ENCODE results near the gene GUCD1.
"Not testable (repeated sequence)": the region's sequence is repeated elsewhere in the genome, so short reads cannot be mapped to it uniquely, and the experiment has no call there.

The GUCD1 gene

GRCh38 chr22:24565077-24565476 is 10.1 kb upstream of the GUCD1 start:
- DNase-seq (ENCODE audit: low spot score), result no peak

GRCh38 chr22:24564376-24565058 is 9.6 kb upstream of the GUCD1 start:
- DNase-seq (ENCODE audit: low spot score), result no peak

- no peak for DNase-seq (ENCODE audit: low spot score)
These were observed 8.3 kb upstream of the GUCD1 start for GRCh38 chr22:24563246-24563645.

- no peak for DNase-seq (ENCODE audit: low spot score)
These were observed 4.5 kb upstream of the GUCD1 start for GRCh38 chr22:24559471-24559870.

GRCh38 chr22:24555165-24556039 is 464 bp upstream of the GUCD1 start, which contains the start of gene SNRPD3:
SNRPD3 (plus strand) TSS chr22:24555999; CDS start chr22:24557675, 1,676 bp downstream.
- peak; percentile 99 for DNase-seq (ENCODE audit: low spot score)

GRCh38 chr22:24553597-24554312 is 1.2 kb downstream of the GUCD1 start:
- DNase-seq (ENCODE audit: low spot score), result no peak

- not testable (repeated sequence) for DNase-seq (ENCODE audit: low spot score)
These were observed 2.2 kb downstream of the GUCD1 start for GRCh38 chr22:24552503-24553286.

DNA sequence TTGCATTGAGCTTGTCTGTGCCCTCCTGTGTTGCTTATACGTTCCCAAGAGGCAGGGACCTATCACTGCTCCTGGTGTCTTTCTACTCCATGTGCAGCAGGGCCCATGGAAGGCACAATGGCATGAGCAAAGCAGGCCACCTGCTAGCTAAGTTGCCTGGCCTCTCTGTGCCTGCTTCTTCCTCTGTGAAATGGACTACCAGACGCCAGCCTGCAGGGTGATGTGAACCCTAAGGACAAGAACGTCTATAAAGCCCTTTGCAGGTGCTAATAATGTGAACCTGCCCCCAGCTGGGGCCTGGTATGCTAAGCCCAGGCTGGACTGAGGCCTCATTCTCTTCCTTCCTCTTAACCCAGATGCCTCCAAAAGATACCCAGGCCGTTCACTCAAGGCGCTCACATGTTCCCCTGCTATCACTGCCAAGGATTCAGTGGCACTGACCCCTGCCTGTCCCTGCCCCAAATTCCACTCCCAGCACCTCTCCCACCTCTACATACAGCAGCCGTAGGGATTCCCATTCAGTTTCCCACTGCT is 4.0 kb downstream of the GUCD1 start:
- no peak for DNase-seq (ENCODE audit: low spot score)

GRCh38 chr22:24550028-24550901 is 4.7 kb downstream of the GUCD1 start:
- DNase-seq (ENCODE audit: low spot score), result no peak

DNA sequence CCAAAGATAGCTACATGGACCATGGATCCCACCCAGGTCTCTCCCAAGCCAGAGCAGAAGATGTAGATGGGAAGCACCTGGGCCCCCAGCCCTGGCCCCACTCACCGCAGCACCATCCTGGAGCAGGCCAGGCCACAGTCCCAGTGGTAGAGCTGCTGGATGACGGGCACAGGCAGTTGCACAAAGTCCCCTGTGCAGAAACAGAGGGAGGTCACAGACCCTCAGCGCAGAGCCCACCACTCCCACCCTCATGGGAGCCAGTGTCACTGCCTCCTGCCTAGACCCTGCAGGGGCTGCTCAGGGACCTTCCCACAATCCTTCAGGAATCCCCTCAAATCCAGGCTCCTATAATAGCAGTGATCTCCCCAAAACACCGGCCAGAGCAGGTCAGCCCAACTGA is 6.1 kb downstream of the GUCD1 start:
- no peak for DNase-seq (ENCODE audit: low spot score)

- no peak for DNase-seq (ENCODE audit: low spot score)
These were observed 11.2 kb downstream of the GUCD1 start for GRCh38 chr22:24543679-24544243.

DNA sequence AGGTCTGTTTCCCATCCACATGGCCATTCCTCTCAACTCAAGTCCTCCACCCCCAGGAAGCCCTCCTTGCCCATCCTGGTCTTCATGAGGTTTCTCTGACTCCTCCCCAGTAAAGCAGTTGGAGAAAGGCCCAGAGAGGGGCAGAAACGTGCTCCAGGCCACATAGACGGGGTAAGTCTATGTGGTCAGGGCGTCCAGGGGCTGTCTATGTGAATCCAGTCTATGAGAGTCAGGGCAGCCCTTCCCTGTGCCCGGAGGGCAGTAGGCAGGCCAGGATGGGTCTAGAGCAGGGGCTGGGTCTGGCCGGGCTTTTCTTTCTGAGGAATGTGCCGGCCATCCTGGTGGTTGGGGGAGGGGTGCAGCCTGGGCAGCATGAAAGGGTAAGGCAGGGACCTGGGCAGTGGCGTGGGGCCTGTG is 11.7 kb downstream of the GUCD1 start:
- DNase-seq (ENCODE audit: low spot score), result no peak

GRCh38 chr22:24542641-24543040 is 12.3 kb downstream of the GUCD1 start:
- DNase-seq (ENCODE audit: low spot score), result no peak

DNA sequence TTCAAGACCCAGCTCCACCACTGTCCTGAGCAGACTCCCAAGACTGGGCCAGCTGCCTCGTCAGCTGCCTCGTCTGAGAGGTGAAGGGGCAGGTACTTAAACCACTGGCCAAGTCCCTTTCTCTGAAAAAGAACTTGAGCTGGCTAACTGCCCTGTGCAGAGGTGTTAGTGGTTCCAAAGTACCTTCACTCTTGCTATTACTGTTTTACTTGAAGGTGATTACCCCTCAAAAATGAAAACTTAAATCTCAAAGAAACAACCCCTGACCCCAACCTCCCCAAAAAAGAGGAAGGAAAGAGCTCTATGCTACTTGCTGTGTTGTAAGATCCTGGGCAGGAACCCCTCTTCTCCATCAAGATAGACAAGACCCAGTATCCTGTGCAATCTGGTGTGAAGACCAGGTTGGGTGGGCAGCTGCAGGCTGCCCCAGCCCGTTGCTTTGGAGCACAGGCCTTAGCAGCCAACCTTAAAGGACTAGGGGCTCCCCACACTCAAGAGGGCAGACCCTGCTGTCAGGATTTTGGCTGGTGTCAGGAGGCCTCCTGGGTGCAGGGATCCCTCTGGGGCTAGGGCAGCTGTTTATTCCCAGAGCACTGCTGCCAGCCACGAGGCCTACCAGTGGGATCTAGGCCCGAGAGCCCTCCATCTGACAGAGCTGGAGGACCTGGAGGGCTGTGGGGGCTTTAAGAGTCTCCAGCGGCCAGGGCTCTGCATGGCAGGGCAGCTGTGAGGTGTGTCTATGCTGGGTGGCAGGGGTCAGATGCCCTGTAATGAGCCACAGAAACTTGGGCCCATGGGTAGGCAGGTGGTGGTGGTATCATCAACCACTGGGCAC is 13.0 kb downstream of the GUCD1 start:
- DNase-seq (ENCODE audit: low spot score), result no peak

DNA sequence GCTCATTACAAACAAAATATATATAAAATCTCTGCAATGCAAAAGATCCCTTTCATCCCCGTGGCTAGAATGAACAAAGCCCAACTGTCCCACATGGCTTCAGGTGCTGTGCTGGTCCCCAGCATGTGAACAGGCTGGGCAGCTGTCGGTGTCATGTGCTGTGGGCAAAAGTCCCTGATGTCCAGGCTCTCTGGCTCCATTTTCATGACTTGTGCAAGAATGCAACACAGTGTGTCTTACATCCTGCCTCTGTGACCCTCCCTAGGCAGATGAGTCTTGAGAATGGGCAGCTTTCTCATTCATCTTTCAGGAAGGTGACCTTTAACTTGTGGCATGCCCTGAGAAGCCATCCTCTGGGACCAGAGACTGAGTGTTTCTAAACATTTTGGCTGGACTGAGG is 14.5 kb downstream of the GUCD1 start:
- DNase-seq (ENCODE audit: low spot score), result no peak

- DNase-seq (ENCODE audit: low spot score), result no peak
These were observed 18.8 kb downstream of the GUCD1 start for GRCh38 chr22:24536089-24536488.

- DNase-seq (ENCODE audit: low spot score), result no peak
These were observed 19.6 kb downstream of the GUCD1 start for GRCh38 chr22:24535348-24535747.

DNA sequence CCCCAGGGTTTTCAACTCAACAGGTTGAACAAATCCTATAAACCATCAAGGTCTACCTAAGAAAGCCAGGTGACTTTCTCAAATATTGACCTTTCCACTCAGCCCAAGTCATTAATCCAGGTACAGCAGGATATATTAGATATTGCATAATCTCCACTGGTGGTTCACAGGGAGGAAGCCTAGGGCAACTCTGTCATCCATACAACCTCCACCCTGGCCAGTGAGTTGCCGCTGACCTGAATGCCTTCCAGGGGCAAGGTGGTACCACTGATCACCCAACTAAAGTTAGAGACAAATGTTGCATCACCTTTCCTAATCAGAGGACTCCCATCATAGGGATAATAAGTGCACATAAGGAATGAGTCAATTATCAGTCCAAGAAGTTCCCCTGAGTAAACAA is 22.9 kb downstream of the GUCD1 start:
- DNase-seq (ENCODE audit: low spot score), result no peak

- not testable (repeated sequence) for DNase-seq (ENCODE audit: low spot score)
These were observed 24.0 kb downstream of the GUCD1 start for GRCh38 chr22:24530968-24531367.

Measured in CD4-positive, alpha-beta T cell treated with Interleukin-6 at 100 ng/mL for 8 hours (primary cell).